Upper lobe of left lung (tissue), 6 donors: ENCODE data around the gene ANAPC2. TPM values are rescaled to one million over a fixed set of nuclear protein-coding genes. Genes with fewer than 3 reads are reported as not detected.

ENCODE experiments used
- ATAC-seq, 2 donors: fragments of 200-7000 bp; cut with Tn5 transposase; one replicate each; pipeline ENCODE4 v1.9.1; 2022; ENCODE audit warnings: mild to moderate bottlenecking in 2 of 2, moderate library complexity in 2 of 2; ENCODE audit not compliant: low FRiP score in 2 of 2
- DNase-seq, 2 donors: peaks; one replicate each; pipeline ENCODE4 v3.0.0-alpha.2; 2019 to 2020
- H3K27ac ChIP-seq, 4 donors: fragments of 200-600 bp; sonication (generic); one replicate each; pipeline ENCODE4 v1.5.1; 2016 to 2019
- H3K27me3 ChIP-seq, 4 donors: fragments of 200-600 bp; sonication (generic); one replicate each; pipeline ENCODE4 v1.5.1; 2017 to 2019
- H3K36me3 ChIP-seq, 4 donors: fragments of 200-600 bp; sonication (generic); one replicate each; pipeline ENCODE4 v1.5.1; 2016 to 2019
- H3K4me1 ChIP-seq, 4 donors: fragments of 200-600 bp; sonication (generic); one replicate each; pipeline ENCODE4 v1.5.1; 2018 to 2019
- H3K4me3 ChIP-seq, 4 donors: fragments of 200-600 bp; sonication (generic); one replicate each; pipeline ENCODE4 v1.5.1; 2017 to 2019; ENCODE audit warnings: mild to moderate bottlenecking in 2 of 4, moderate library complexity in 1 of 4
- H3K9me3 ChIP-seq, 4 donors: fragments of 200-600 bp; sonication (generic); one replicate each; pipeline ENCODE4 v1.5.1; 2018 to 2019
- EP300 ChIP-seq, 4 donors: sonication (generic); formaldehyde crosslinking; IDR thresholded peaks; one replicate each; pipeline ENCODE4 v1.5.1; 2017; ENCODE audit warnings: antibody characterized with exemption in 4 of 4, control low read depth in 2 of 4
- POLR2A ChIP-seq, 4 donors: fragments of 450-650 bp; IDR thresholded peaks; one replicate each; pipeline ENCODE4 v1.5.1; 2016 to 2017; ENCODE audit warnings: antibody characterized with exemption in 4 of 4, mild to moderate bottlenecking in 2 of 4
- POLR2AphosphoS5 ChIP-seq, 2 donors: sonication (generic); formaldehyde crosslinking; IDR thresholded peaks; one replicate each; pipeline ENCODE4 v1.5.1; 2017; ENCODE audit warnings: antibody characterized with exemption in 2 of 2
- WGBS, 2 donors: methylation state at CpG; one replicate each; pipeline ENCODE4 v1.1.5; 2017 to 2018; 5-methylcytosine and 5-hydroxymethylcytosine counted together
- total RNA-seq, 6 donors: library from RNA; depleted of rRNA in 4 of 6; stranded (reverse); fragments of >200 nt in 4 of 6; gene quantifications; one replicate each; pipeline versions ENCODE4 v1.1.0 to v1.2.1, GENCODE V29; 2016 to 2021
- TF ChIP-seq, protein P1 (sequence below), 6 experiments: fragments of 450-650 bp in 4 of 6; fragments of 200-600 bp in 2 of 6; sonication (generic) in 2 of 6; IDR thresholded peaks; one replicate each; pipeline ENCODE4 v1.5.1; 2016 to 2019; ENCODE audit warnings: antibody characterized with exemption in 6 of 6
- donor health status: DM: no; HTN: no; CAD: no; lungs with moderate emphysema.
- donor health status: DM: no; HTN: yes; CAD: no; lungs with severe emphysema.

The ANAPC2 gene
- total RNA-seq, 6 donors from 2014 or later: 31.9 to 174 (median 67.3) TPM

- Histone ChIP-seq H3K9me3 (no peaks in the 10 kb centered on the region), H3K36me3 (peaks cover 0 to 5% (median 2%) of the 10 kb centered on the region in 4 donors), H3K4me1 (peaks cover 44 to 83% (median 64%) of the 10 kb centered on the region in 4 donors), H3K27me3 (no peaks in the 10 kb centered on the region), H3K4me3 (no peak overlapping the region), H3K27ac (no peak overlapping the region)
- DNase-seq (no peak), ATAC-seq (no peak)
- TF ChIP-seq POLR2A (IDR thresholded peaks at IDR 0.05) (no peak), POLR2AphosphoS5 (IDR thresholded peaks at IDR 0.05) (no peak), EP300 (IDR thresholded peaks at IDR 0.05) (no peak)
- TF ChIP-seq, protein P1, sequence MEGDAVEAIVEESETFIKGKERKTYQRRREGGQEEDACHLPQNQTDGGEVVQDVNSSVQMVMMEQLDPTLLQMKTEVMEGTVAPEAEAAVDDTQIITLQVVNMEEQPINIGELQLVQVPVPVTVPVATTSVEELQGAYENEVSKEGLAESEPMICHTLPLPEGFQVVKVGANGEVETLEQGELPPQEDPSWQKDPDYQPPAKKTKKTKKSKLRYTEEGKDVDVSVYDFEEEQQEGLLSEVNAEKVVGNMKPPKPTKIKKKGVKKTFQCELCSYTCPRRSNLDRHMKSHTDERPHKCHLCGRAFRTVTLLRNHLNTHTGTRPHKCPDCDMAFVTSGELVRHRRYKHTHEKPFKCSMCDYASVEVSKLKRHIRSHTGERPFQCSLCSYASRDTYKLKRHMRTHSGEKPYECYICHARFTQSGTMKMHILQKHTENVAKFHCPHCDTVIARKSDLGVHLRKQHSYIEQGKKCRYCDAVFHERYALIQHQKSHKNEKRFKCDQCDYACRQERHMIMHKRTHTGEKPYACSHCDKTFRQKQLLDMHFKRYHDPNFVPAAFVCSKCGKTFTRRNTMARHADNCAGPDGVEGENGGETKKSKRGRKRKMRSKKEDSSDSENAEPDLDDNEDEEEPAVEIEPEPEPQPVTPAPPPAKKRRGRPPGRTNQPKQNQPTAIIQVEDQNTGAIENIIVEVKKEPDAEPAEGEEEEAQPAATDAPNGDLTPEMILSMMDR (IDR thresholded peaks at IDR 0.05): no peak
- WGBS, 2 donors: 69 to 76% methylated on average over 8 of the region's 8 CpGs
Observed at GRCh38 chr9:137202966-137203365, 14.6 kb upstream of the ANAPC2 start.

- Histone ChIP-seq H3K27me3 (no peaks in the 10 kb centered on the region), H3K36me3 (peaks cover 0 to 4% (median 0%) of the 10 kb centered on the region in 4 donors), H3K27ac (peak overlapping the region; percentile 83 to 92 (median 86)), H3K9me3 (no peaks in the 10 kb centered on the region), H3K4me1 (peaks cover 38 to 86% (median 66%) of the 10 kb centered on the region in 4 donors), H3K4me3 (peak overlapping the region; percentile 52 to 94 (median 76))
- DNase-seq (no peak), ATAC-seq (no peak)
- 25 to 33% methylated on average over 9 to 20 of the region's 23 CpGs for WGBS, 2 donors
- TF ChIP-seq POLR2A (IDR thresholded peaks at IDR 0.05) (no peak), EP300 (IDR thresholded peaks at IDR 0.05) (no peak), POLR2AphosphoS5 (IDR thresholded peaks at IDR 0.05) (no peak)
- TF ChIP-seq, protein P1 (IDR thresholded peaks at IDR 0.05): no peak
Observed at GRCh38 chr9:137201205-137201868, 13.0 kb upstream of the ANAPC2 start.

- peak in 3 of 4 donors; percentile 74 to 89 (median 83) for TF ChIP-seq POLR2A (IDR thresholded peaks at IDR 0.05)
- TF ChIP-seq, protein P1 (IDR thresholded peaks at IDR 0.05): peak in 4 of 6 experiments; percentile 4 to 21 (median 15)
- TF ChIP-seq EP300 (IDR thresholded peaks at IDR 0.05): peak in 1 of 4 donors; percentile 1
- peak; percentile 84 to 87 for TF ChIP-seq POLR2AphosphoS5 (IDR thresholded peaks at IDR 0.05)
- Histone ChIP-seq H3K4me3 (peak within 1 kb of the TSS; percentile 52 to 94 (median 76)), H3K27me3 (no peaks in the 10 kb centered on the region), H3K4me1 (peaks cover 35 to 87% (median 63%) of the 10 kb centered on the region in 4 donors), H3K36me3 (peaks cover 0 to 4% (median 0%) of the 10 kb centered on the region in 4 donors), H3K9me3 (no peaks in the 10 kb centered on the region), H3K27ac (peak within 1 kb of the TSS; percentile 83 to 92 (median 86))
- DNase-seq (peak; percentile 99 to 100), ATAC-seq (peak; percentile 98)
- WGBS, 2 donors: 1% methylated on average over 33 of the region's 118 CpGs; no CpG with 5 or more reads in 1 of the 2 donors
Observed at GRCh38 chr9:137200311-137201204, 12.2 kb upstream of the ANAPC2 start, which contains the start of gene TPRN. Gene TPRN (minus strand): TSS chr9:137200741. CDS start chr9:137200711, 30 bp downstream.

- no peaks in the 10 kb centered on the region for H3K9me3 ChIP-seq
- peak overlapping the region in 3 of 4 donors; percentile 74 to 86 (median 84) for H3K27ac ChIP-seq
- peaks cover 0 to 4% (median 0%) of the 10 kb centered on the region in 4 donors for H3K36me3 ChIP-seq
- H3K27me3 ChIP-seq: no peaks in the 10 kb centered on the region
- DNase-seq (peak in 1 of 2 donors; percentile 90), ATAC-seq (no peak)
- WGBS, 2 donors: 18% methylated on average over 10 to 31 of the region's 51 CpGs
- H3K4me1 ChIP-seq: peaks cover 31 to 90% (median 67%) of the 10 kb centered on the region in 4 donors
- TF ChIP-seq, protein P1 (IDR thresholded peaks at IDR 0.05): no peak
- TF ChIP-seq EP300 (IDR thresholded peaks at IDR 0.05) (no peak), POLR2AphosphoS5 (IDR thresholded peaks at IDR 0.05) (no peak), POLR2A (IDR thresholded peaks at IDR 0.05) (no peak)
- H3K4me3 ChIP-seq: peak overlapping the region; percentile 25 to 94 (median 76)
Observed at GRCh38 chr9:137199411-137200121, 11.2 kb upstream of the ANAPC2 start.
